Keratinocyte (primary cell): ENCODE measurements around the gene VAV2. TPM values are rescaled to one million over a fixed set of nuclear protein-coding genes. Genes with fewer than 3 reads are reported as not detected.

ENCODE experiments used
- DNase-seq: peaks from one replicate; pipeline ENCODE4 v3.0.0-alpha.2; 2011; ENCODE audit warnings: low read depth, missing footprints, low spot score
- FAIRE-seq: peaks from 2 replicates; lab custom pipeline; 2011; peaks lifted over from hg19 to GRCh38; lab: Jason Lieb, UNC
- H2AFZ ChIP-seq: 2 replicates; pipeline ENCODE4 v1.6.0; 2012; ENCODE audit warnings: low read length, control low read depth, inconsistent platforms; ENCODE audit not compliant: control insufficient read depth
- H3K27ac ChIP-seq: 2 replicates; pipeline ENCODE4 v1.5.1; 2011; ENCODE audit warnings: low read length; ENCODE audit not compliant: control insufficient read depth, insufficient read depth
- H3K27me3 ChIP-seq: 3 replicates; pipeline ENCODE4 v1.6.0; 2011; ENCODE audit warnings: low read length; ENCODE audit not compliant: control insufficient read depth, insufficient read depth; ENCODE audit errors: extremely low read depth
- H3K36me3 ChIP-seq, 2 experiments: 2 replicates in 1 of 2; 3 replicates in 1 of 2; pipeline ENCODE4 v1.5.1; 2011; ENCODE audit warnings: low read length in 2 of 2, mild to moderate bottlenecking in 1 of 2; ENCODE audit not compliant: control insufficient read depth in 2 of 2, insufficient read depth in 2 of 2; ENCODE audit errors: extremely low read depth in 1 of 2
- H3K4me1 ChIP-seq: 3 replicates; pipeline ENCODE4 v1.5.1; 2011; ENCODE audit warnings: low read length; ENCODE audit not compliant: control insufficient read depth, insufficient read depth; ENCODE audit errors: extremely low read depth
- H3K4me2 ChIP-seq: 3 replicates; pipeline ENCODE4 v1.6.0; 2011; ENCODE audit warnings: low read depth, low read length; ENCODE audit not compliant: control insufficient read depth, insufficient read depth; ENCODE audit errors: extremely low read depth
- H3K4me3 ChIP-seq, 3 experiments: fragments of 200-600 bp in 1 of 3; sonication (generic) in 1 of 3; 2 replicates in 2 of 3; 3 replicates in 1 of 3; pipeline ENCODE4 v1.5.1; 2011 to 2016; ENCODE audit warnings: low read length in 3 of 3, mild to moderate bottlenecking in 3 of 3, control low read depth in 2 of 3, inconsistent platforms in 1 of 3, low read depth in 1 of 3, mixed read lengths in 1 of 3, mixed run types in 1 of 3, moderate library complexity in 1 of 3; ENCODE audit not compliant: control insufficient read depth in 2 of 3, insufficient read depth in 2 of 3; ENCODE audit errors: extremely low read depth in 1 of 3
- H3K79me2 ChIP-seq: 2 replicates; pipeline ENCODE4 v1.6.0; 2012; ENCODE audit warnings: low read length; ENCODE audit not compliant: control insufficient read depth, insufficient read depth
- H3K9ac ChIP-seq: 3 replicates; pipeline ENCODE4 v1.6.0; 2011; ENCODE audit warnings: low read length; ENCODE audit not compliant: control insufficient read depth, insufficient read depth; ENCODE audit errors: extremely low read depth
- H3K9me1 ChIP-seq: 3 replicates; pipeline ENCODE4 v1.6.0; 2011; ENCODE audit warnings: low read length; ENCODE audit not compliant: control insufficient read depth, insufficient read depth; ENCODE audit errors: extremely low read depth
- H3K9me3 ChIP-seq: 2 replicates; pipeline ENCODE4 v1.5.1; 2012; ENCODE audit warnings: low read depth, low read length; ENCODE audit not compliant: control insufficient read depth
- H4K20me1 ChIP-seq: 3 replicates; pipeline ENCODE4 v1.6.0; 2011; ENCODE audit warnings: low read length; ENCODE audit not compliant: control insufficient read depth, insufficient read depth; ENCODE audit errors: extremely low read depth
- EZH2 ChIP-seq: IDR thresholded peaks from one replicate; pipeline ENCODE4 v1.6.1; 2012; ENCODE audit warnings: inconsistent platforms, mild to moderate bottlenecking, low read length, moderate library complexity
- dilution Hi-C: fragments of 300-500 bp; cut with MboI; formaldehyde crosslinking; loops from one replicate; pipeline ENCODE4 v1.7.0; 2020; ENCODE audit warnings: low sequenced_read_pairs; ENCODE audit not compliant: extremely low pct_ligation_motif_present
- polyA plus RNA-seq, 5 experiments: library from polyadenylated mRNA; depleted of rRNA in 3 of 5; stranded (reverse) in 3 of 5; stranded (forward) in 1 of 5; unstranded in 1 of 5; fragments of >200 nt; gene quantifications; 1 replicate in 1 of 5; 2 replicates in 3 of 5; 3 replicates in 1 of 5; pipeline versions ENCODE4 v1.2.1 to v1.2.3, GENCODE V29; 2011 to 2012; ENCODE audit warnings: missing spikeins in 2 of 5, low read depth in 1 of 5, low replicate concordance in 1 of 5
- TF ChIP-seq, protein P1 (sequence below), 3 experiments: IDR thresholded peaks in 1 of 3; conservative IDR thresholded peaks in 1 of 3; optimal IDR thresholded peaks in 1 of 3; 2 replicates in 2 of 3; 3 replicates in 1 of 3; pipeline versions ENCODE3 to v1.5.1; 2011; ENCODE audit warnings: low read length in 3 of 3, mild to moderate bottlenecking in 3 of 3, moderate library complexity in 2 of 3, control low read depth in 1 of 3, inconsistent platforms in 1 of 3; ENCODE audit not compliant: insufficient read depth in 2 of 3; ENCODE audit errors: extremely low read depth in 1 of 3

The VAV2 gene
- polyA plus RNA-seq, 1 donor (not counting 4 experiments of a cell fraction or from before 2014, with no cell fraction given), result 16.4 TPM

GRCh38 chr9:133976191-133976861, 15.8 kb downstream of the VAV2 start:
- no peaks in the 10 kb centered on the region for H3K27me3 ChIP-seq
- H3K4me2 ChIP-seq, result no peak overlapping the region
- peaks cover 3% of the 10 kb centered on the region for H3K9me1 ChIP-seq
- no peak for DNase-seq
- H3K4me1 ChIP-seq, result peaks cover 4% of the 10 kb centered on the region
- dilution Hi-C loops, result no loop called here
- no peak overlapping the region for H2AFZ ChIP-seq
- H4K20me1 ChIP-seq, result peaks cover 81% of the 10 kb centered on the region
- no peak overlapping the region for H3K9ac ChIP-seq
- FAIRE-seq, result no peak
- H3K4me3 ChIP-seq, result no peak overlapping the region
- no peak overlapping the region for H3K27ac ChIP-seq
- TF ChIP-seq, protein P1, sequence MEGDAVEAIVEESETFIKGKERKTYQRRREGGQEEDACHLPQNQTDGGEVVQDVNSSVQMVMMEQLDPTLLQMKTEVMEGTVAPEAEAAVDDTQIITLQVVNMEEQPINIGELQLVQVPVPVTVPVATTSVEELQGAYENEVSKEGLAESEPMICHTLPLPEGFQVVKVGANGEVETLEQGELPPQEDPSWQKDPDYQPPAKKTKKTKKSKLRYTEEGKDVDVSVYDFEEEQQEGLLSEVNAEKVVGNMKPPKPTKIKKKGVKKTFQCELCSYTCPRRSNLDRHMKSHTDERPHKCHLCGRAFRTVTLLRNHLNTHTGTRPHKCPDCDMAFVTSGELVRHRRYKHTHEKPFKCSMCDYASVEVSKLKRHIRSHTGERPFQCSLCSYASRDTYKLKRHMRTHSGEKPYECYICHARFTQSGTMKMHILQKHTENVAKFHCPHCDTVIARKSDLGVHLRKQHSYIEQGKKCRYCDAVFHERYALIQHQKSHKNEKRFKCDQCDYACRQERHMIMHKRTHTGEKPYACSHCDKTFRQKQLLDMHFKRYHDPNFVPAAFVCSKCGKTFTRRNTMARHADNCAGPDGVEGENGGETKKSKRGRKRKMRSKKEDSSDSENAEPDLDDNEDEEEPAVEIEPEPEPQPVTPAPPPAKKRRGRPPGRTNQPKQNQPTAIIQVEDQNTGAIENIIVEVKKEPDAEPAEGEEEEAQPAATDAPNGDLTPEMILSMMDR (optimal IDR thresholded peaks at IDR 0.05 in 1 of 3, IDR thresholded peaks at IDR 0.05 in 1 of 3, conservative IDR thresholded peaks at IDR 0.05 in 1 of 3; ENCODE audit: extremely low read depth in 1 of 3, insufficient read depth in 2 of 3, low read length in 3 of 3), result no peak
- TF ChIP-seq EZH2, result no peak
- H3K36me3 ChIP-seq, result peaks cover 0 to 4% of the 10 kb centered on the region in 2 experiments
- H3K79me2 ChIP-seq, result peaks cover 99% of the 10 kb centered on the region
- H3K9me3 ChIP-seq, result no peaks in the 10 kb centered on the region

DNA sequence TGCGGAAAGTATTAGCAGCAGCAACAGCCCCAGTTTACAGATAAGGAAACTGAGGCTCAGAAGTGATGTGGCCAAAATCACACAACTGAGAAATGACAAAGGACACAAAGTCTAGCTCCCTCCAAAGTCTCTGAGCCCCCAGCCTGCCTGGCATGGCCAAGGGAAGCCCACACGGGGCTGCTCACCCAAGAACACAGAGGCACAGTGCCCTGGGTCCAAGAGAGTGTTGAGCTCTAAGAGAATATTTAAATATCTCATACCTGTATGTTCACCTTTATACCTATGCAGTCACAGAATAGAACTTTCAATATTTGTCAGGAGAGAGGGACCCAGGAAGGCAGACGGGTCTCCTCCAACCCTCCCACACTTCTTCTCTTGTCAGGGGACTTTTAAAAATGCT, 16.6 kb downstream of the VAV2 start:
- Histone ChIP-seq H3K4me1 (peaks cover 4% of the 10 kb centered on the region), H2AFZ (no peak overlapping the region), H4K20me1 (peaks cover 80% of the 10 kb centered on the region), H3K4me2 (no peak overlapping the region), H3K9ac (no peak overlapping the region), H3K79me2 (peaks cover 98% of the 10 kb centered on the region), H3K27me3 (no peaks in the 10 kb centered on the region), H3K36me3 (peaks cover 0 to 4% of the 10 kb centered on the region in 2 experiments), H3K9me3 (no peaks in the 10 kb centered on the region), H3K9me1 (peaks cover 3% of the 10 kb centered on the region), H3K27ac (no peak overlapping the region), H3K4me3 (no peak overlapping the region)
- no peak for FAIRE-seq
- DNase-seq, result no peak
- dilution Hi-C loops, result no loop called here
- TF ChIP-seq, protein P1 (optimal IDR thresholded peaks at IDR 0.05 in 1 of 3, IDR thresholded peaks at IDR 0.05 in 1 of 3, conservative IDR thresholded peaks at IDR 0.05 in 1 of 3; ENCODE audit: extremely low read depth in 1 of 3, insufficient read depth in 2 of 3, low read length in 3 of 3), result no peak
- TF ChIP-seq EZH2, result no peak
